Osteoblast (primary cell): ENCODE data around the gene RPL3. TPM values are rescaled to one million over a fixed set of nuclear protein-coding genes. Genes with fewer than 3 reads are reported as not detected.

ENCODE experiments used
- DNase-seq: peaks from one replicate; pipeline ENCODE4 v3.0.0; 2011; ENCODE audit warnings: low spot score, mixed read lengths; ENCODE audit not compliant: insufficient read length; ENCODE audit errors: missing footprints
- H2AFZ ChIP-seq: 2 replicates; pipeline ENCODE4 v1.6.0; 2011; ENCODE audit warnings: mild to moderate bottlenecking, low read length
- H3K27ac ChIP-seq: 2 replicates; pipeline ENCODE4 v1.5.1; 2011; ENCODE audit warnings: mild to moderate bottlenecking, low read depth, low read length, moderate library complexity
- H3K27me3 ChIP-seq: 2 replicates; pipeline ENCODE4 v1.6.0; 2012; ENCODE audit warnings: mild to moderate bottlenecking, control low read depth, inconsistent platforms, low read length, moderate library complexity; ENCODE audit not compliant: insufficient read depth
- H3K36me3 ChIP-seq: 2 replicates; pipeline ENCODE4 v1.5.1; 2011; ENCODE audit warnings: mild to moderate bottlenecking, low read length, control low read depth, moderate library complexity; ENCODE audit not compliant: insufficient read depth
- H3K4me1 ChIP-seq: 2 replicates; pipeline ENCODE4 v1.5.1; 2011; ENCODE audit warnings: mild to moderate bottlenecking, low read length, control low read depth, moderate library complexity; ENCODE audit not compliant: insufficient read depth
- H3K4me2 ChIP-seq: 2 replicates; pipeline ENCODE4 v1.6.0; 2011; ENCODE audit warnings: mild to moderate bottlenecking, low read length; ENCODE audit not compliant: insufficient read depth
- H3K4me3 ChIP-seq: fragments of 200-600 bp; sonication (generic); 3 replicates; pipeline ENCODE4 v1.5.1; 2012; ENCODE audit warnings: mild to moderate bottlenecking, low read length, inconsistent platforms; ENCODE audit not compliant: insufficient read depth
- H3K79me2 ChIP-seq: 2 replicates; pipeline ENCODE4 v1.6.0; 2012; ENCODE audit warnings: mild to moderate bottlenecking, low read length, control low read depth, inconsistent platforms; ENCODE audit not compliant: insufficient read depth
- H3K9me3 ChIP-seq: 2 replicates; pipeline ENCODE4 v1.5.1; 2011; ENCODE audit warnings: low read depth, low read length, control low read depth
- H4K20me1 ChIP-seq: 2 replicates; pipeline ENCODE4 v1.6.0; 2012; ENCODE audit warnings: mild to moderate bottlenecking, low read length, control low read depth; ENCODE audit not compliant: insufficient read depth
- CTCF ChIP-seq: IDR thresholded peaks from 2 replicates; pipeline ENCODE4 v1.5.1; 2011; ENCODE audit warnings: mild to moderate bottlenecking, low read depth, low read length, moderate library complexity; ENCODE audit errors: extremely low read depth
- total RNA-seq: library from RNA; depleted of rRNA; stranded (reverse); fragments of >200 nt; gene quantifications from 2 replicates; pipeline ENCODE4 v1.2.3, GENCODE V29; 2012

Gene RPL3
- total RNA-seq, 1 donor, result 2,119 TPM

DNA sequence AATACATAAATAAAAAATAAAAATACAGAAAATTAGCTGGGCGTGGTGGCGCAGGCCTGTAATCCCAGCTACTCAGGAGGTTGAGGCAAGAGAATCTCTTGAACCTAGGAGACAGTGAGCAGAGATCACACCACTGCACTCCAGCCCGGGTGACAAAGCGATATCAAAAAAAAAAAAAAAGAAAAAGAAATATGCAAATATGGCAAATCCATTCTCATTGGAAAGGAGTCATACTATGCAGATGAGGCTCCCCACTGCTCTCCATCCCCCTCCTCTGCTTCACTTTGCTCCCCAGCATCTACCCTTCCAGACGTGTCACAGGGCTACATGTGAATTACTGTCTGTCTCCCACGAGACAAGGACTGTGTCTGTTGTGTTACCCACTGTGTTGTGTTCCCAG is 38.3 kb downstream of the RPL3 start:
- Histone ChIP-seq H3K27ac (no peak overlapping the region), H3K4me1 (peaks cover 12% of the 10 kb centered on the region), H2AFZ (no peak overlapping the region), H3K4me3 (no peak overlapping the region), H3K4me2 (no peak overlapping the region), H3K27me3 (no peaks in the 10 kb centered on the region), H4K20me1 (no peaks in the 10 kb centered on the region), H3K79me2 (no peaks in the 10 kb centered on the region), H3K9me3 (peaks cover 6% of the 10 kb centered on the region), H3K36me3 (no peaks in the 10 kb centered on the region)
- no peak for DNase-seq
- no peak for TF ChIP-seq CTCF

- Histone ChIP-seq H4K20me1 (no peaks in the 10 kb centered on the region), H3K27me3 (no peaks in the 10 kb centered on the region), H3K4me2 (no peak overlapping the region), H3K4me3 (no peak overlapping the region), H3K27ac (no peak overlapping the region), H3K79me2 (no peaks in the 10 kb centered on the region), H3K4me1 (peaks cover 12% of the 10 kb centered on the region), H2AFZ (no peak overlapping the region), H3K9me3 (peaks cover 6% of the 10 kb centered on the region), H3K36me3 (no peaks in the 10 kb centered on the region)
- DNase-seq, result no peak
- TF ChIP-seq CTCF, result no peak
Measured at GRCh38 chr22:39280250-39280649, 39.2 kb downstream of the RPL3 start.

DNA sequence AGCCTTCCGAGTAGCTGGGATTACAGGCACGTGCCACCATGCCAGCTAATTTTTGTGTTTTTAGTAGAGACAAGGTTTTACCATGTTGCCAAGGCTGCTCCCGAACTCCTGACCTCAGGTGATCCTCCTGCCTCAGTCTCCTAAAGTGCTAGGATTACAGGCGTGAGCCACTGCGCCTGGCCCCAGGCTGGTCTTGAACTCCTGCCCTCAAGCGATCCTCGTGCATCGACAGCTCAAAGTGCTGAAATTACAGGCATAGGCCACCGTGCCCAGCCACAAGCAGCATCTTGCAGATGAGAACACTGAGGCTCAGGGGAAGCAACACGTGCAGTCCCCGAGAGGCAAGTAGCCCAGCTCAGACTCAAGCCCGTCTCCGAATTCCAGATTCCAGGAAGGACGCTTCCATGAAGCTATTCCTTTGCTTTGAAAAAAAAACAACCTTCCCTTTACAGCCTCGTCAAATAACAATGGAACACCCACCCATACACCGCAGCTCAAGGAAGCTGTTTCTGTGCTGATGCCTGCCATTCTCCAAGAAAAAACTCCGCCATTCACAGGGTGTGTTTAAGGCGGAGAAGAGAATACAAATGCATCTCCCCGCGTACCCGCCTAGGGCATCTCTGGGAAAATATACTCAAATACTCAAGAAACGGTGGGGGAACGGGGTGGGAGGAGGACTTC is 40.1 kb downstream of the RPL3 start:
- H4K20me1 ChIP-seq, result no peaks in the 10 kb centered on the region
- no peaks in the 10 kb centered on the region for H3K36me3 ChIP-seq
- no peak overlapping the region for H2AFZ ChIP-seq
- no peak overlapping the region for H3K4me3 ChIP-seq
- no peak overlapping the region for H3K27ac ChIP-seq
- H3K4me1 ChIP-seq, result peaks cover 12% of the 10 kb centered on the region
- no peaks in the 10 kb centered on the region for H3K79me2 ChIP-seq
- no peaks in the 10 kb centered on the region for H3K9me3 ChIP-seq
- no peak for DNase-seq
- no peak for TF ChIP-seq CTCF
- no peaks in the 10 kb centered on the region for H3K27me3 ChIP-seq
- no peak overlapping the region for H3K4me2 ChIP-seq

DNA sequence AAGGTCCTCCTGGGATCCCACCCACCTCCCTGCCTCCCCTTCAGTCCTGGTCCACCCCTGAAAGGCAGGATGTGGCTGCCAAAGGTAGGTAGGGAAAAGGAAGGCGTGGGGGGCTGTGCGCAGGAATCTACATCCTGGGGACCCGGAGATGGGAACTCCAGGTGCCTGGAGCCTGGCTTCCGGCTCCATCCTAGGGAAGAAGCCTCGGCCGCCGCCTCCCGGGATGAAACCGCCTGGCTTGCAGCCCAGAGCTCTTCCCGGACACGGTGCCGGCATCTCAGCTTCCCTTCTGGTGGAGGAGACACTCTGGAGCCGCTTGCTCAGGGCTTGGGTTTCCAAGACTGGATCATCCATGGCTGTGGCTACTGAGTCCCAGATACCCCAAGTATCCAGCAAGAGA is 41.4 kb downstream of the RPL3 start:
- Histone ChIP-seq H3K9me3 (no peaks in the 10 kb centered on the region), H3K4me3 (no peak overlapping the region), H3K4me1 (peaks cover 12% of the 10 kb centered on the region), H3K79me2 (no peaks in the 10 kb centered on the region), H3K4me2 (peak overlapping the region; percentile 24), H4K20me1 (no peaks in the 10 kb centered on the region), H3K27me3 (no peaks in the 10 kb centered on the region), H3K27ac (no peak overlapping the region), H2AFZ (no peak overlapping the region), H3K36me3 (no peaks in the 10 kb centered on the region)
- DNase-seq, result no peak
- TF ChIP-seq CTCF, result no peak
